ENCODE measurements around the gene UBA6. TPM values are rescaled to one million over a fixed set of nuclear protein-coding genes. Genes with fewer than 3 reads are reported as not detected.
"Not testable (repeated sequence)": the region's sequence is repeated elsewhere in the genome, so short reads cannot be mapped to it uniquely, and the experiment has no call there.

The UBA6 gene
- total RNA-seq, 1 donor from 2014 or later, result 141 TPM

DNA sequence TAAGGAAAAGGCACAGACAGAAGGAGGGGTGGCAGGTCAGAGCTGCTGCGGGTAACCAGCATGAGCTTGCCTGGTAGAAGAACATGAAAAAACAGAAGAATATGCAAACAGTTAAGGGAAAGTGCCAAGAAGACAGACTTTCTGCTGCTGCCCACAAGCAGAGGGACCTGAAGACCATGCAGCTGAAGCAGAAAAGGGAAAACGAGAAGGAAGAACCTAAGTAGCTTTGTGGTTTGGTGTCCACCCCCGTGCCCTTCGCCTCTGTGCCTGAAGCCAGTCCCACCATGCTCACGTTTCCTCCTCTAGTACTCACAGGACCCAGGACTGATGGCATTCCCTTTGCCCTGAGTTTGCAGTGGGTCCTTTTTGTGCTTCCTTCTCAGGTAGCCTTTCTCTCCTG, 62.8 kb downstream of the UBA6 start:
- Histone ChIP-seq H3K4me3 (ENCODE audit: insufficient read depth, low read depth, low read length) (no peak overlapping the region), H3K9ac (ENCODE audit: low read length) (no peak overlapping the region), H3K27me3 (ENCODE audit: insufficient read depth, low read length) (no peaks in the 10 kb centered on the region), H3K79me2 (ENCODE audit: insufficient read depth, low read length) (no peaks in the 10 kb centered on the region), H3K36me3 (ENCODE audit: insufficient read depth, low read length) (peaks cover 32% of the 10 kb centered on the region), H3K9me3 (ENCODE audit: insufficient read depth, low read depth, low read length) (no peaks in the 10 kb centered on the region), H3K4me1 (ENCODE audit: insufficient read depth, low read length) (no peaks in the 10 kb centered on the region), H4K20me1 (ENCODE audit: insufficient read depth, low read length) (no peaks in the 10 kb centered on the region), H3K4me2 (ENCODE audit: low read length) (no peak overlapping the region), H3K27ac (ENCODE audit: low read depth, low read length) (no peak overlapping the region), H2AFZ (ENCODE audit: low read depth, low read length) (no peak overlapping the region)
- DNase-seq (ENCODE audit: low read depth) (no peak), FAIRE-seq (no peak)
- Mint-ChIP-seq H3K9me3 (ENCODE audit: unreplicated experiment) (no peaks in the 10 kb centered on the region), H3K27me3 (ENCODE audit: low read depth, unreplicated experiment) (no peaks in the 10 kb centered on the region), H3K4me3 (ENCODE audit: unreplicated experiment) (no peak overlapping the region), H3K36me3 (ENCODE audit: low read depth, unreplicated experiment) (peaks cover 16% of the 10 kb centered on the region), H3K4me1 (ENCODE audit: low read depth, unreplicated experiment) (no peaks in the 10 kb centered on the region), H3K27ac (ENCODE audit: unreplicated experiment) (no peak overlapping the region)
- TF ChIP-seq, protein P1, sequence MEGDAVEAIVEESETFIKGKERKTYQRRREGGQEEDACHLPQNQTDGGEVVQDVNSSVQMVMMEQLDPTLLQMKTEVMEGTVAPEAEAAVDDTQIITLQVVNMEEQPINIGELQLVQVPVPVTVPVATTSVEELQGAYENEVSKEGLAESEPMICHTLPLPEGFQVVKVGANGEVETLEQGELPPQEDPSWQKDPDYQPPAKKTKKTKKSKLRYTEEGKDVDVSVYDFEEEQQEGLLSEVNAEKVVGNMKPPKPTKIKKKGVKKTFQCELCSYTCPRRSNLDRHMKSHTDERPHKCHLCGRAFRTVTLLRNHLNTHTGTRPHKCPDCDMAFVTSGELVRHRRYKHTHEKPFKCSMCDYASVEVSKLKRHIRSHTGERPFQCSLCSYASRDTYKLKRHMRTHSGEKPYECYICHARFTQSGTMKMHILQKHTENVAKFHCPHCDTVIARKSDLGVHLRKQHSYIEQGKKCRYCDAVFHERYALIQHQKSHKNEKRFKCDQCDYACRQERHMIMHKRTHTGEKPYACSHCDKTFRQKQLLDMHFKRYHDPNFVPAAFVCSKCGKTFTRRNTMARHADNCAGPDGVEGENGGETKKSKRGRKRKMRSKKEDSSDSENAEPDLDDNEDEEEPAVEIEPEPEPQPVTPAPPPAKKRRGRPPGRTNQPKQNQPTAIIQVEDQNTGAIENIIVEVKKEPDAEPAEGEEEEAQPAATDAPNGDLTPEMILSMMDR (IDR thresholded peaks at IDR 0.05; ENCODE audit: insufficient read depth, low read depth, low read length), result no peak
- no peak for TF ChIP-seq EZH2 (IDR thresholded peaks at IDR 0.05; ENCODE audit: insufficient read depth, low read length)

DNA sequence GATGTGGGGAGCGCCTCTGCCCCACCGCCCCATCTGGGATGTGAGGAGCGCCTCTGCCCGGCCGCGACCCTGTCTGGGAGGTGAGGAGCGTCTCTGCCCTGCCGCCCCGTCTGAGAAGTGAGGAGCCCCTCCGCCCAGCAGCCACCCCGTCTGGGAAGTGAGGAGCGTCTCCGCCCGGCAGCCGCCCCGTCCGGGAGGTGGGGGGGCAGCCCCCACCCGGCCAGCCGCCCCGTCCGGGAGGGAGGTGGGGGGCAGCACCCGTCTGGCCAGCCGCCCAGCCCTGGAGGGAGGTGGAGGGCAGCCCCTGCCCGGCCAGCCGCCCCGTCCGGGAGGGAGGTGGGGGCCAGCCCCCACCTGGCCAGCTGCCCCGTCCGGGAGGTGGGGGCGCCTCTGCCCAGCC, 64.0 kb downstream of the UBA6 start:
- not testable (repeated sequence) for H2AFZ ChIP-seq (ENCODE audit: low read depth, low read length); FAIRE-seq; H3K27ac Mint-ChIP-seq (ENCODE audit: unreplicated experiment); H3K79me2 ChIP-seq (ENCODE audit: insufficient read depth, low read length); H4K20me1 ChIP-seq (ENCODE audit: insufficient read depth, low read length); H3K9me3 Mint-ChIP-seq (ENCODE audit: unreplicated experiment); H3K4me1 Mint-ChIP-seq (ENCODE audit: low read depth, unreplicated experiment); H3K27me3 Mint-ChIP-seq (ENCODE audit: low read depth, unreplicated experiment); H3K27ac ChIP-seq (ENCODE audit: low read depth, low read length); H3K4me2 ChIP-seq (ENCODE audit: low read length); H3K27me3 ChIP-seq (ENCODE audit: insufficient read depth, low read length); H3K4me3 Mint-ChIP-seq (ENCODE audit: unreplicated experiment); H3K9ac ChIP-seq (ENCODE audit: low read length); H3K9me3 ChIP-seq (ENCODE audit: insufficient read depth, low read depth, low read length); H3K4me1 ChIP-seq (ENCODE audit: insufficient read depth, low read length); DNase-seq (ENCODE audit: low read depth); H3K4me3 ChIP-seq (ENCODE audit: insufficient read depth, low read depth, low read length)
- H3K36me3 Mint-ChIP-seq (ENCODE audit: low read depth, unreplicated experiment), result peaks cover 16% of the 10 kb centered on the region
- peaks cover 37% of the 10 kb centered on the region for H3K36me3 ChIP-seq (ENCODE audit: insufficient read depth, low read length)

DNA sequence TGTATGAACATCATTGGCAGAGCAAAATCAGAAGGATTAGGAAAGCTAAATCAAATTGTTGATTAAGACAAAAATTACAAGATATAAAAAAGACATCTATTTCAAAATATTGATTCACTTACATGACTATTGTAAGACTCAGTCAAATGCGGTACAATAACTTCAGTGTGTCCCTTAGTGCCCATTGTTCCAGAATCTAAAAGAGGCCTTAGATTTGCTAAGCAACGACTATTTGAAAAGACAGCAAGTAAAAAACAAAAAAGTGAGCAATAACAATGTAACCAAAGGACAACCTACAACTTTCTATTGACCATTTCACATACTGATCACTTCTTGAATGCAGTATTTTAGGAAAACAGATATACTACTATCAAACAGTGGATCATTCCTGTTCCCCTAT, 65.6 kb downstream of the UBA6 start:
- Histone ChIP-seq H3K4me1 (ENCODE audit: insufficient read depth, low read length) (no peaks in the 10 kb centered on the region), H2AFZ (ENCODE audit: low read depth, low read length) (no peak overlapping the region), H3K4me2 (ENCODE audit: low read length) (no peak overlapping the region), H3K27ac (ENCODE audit: low read depth, low read length) (no peak overlapping the region), H3K9ac (ENCODE audit: low read length) (no peak overlapping the region), H3K9me3 (ENCODE audit: insufficient read depth, low read depth, low read length) (no peaks in the 10 kb centered on the region), H4K20me1 (ENCODE audit: insufficient read depth, low read length) (no peaks in the 10 kb centered on the region), H3K79me2 (ENCODE audit: insufficient read depth, low read length) (no peaks in the 10 kb centered on the region), H3K27me3 (ENCODE audit: insufficient read depth, low read length) (no peaks in the 10 kb centered on the region), H3K36me3 (ENCODE audit: insufficient read depth, low read length) (peaks cover 37% of the 10 kb centered on the region), H3K4me3 (ENCODE audit: insufficient read depth, low read depth, low read length) (no peak overlapping the region)
- Mint-ChIP-seq H3K36me3 (ENCODE audit: low read depth, unreplicated experiment) (peaks cover 16% of the 10 kb centered on the region), H3K4me3 (ENCODE audit: unreplicated experiment) (no peak overlapping the region), H3K4me1 (ENCODE audit: low read depth, unreplicated experiment) (no peaks in the 10 kb centered on the region), H3K27me3 (ENCODE audit: low read depth, unreplicated experiment) (no peaks in the 10 kb centered on the region), H3K9me3 (ENCODE audit: unreplicated experiment) (no peaks in the 10 kb centered on the region), H3K27ac (ENCODE audit: unreplicated experiment) (no peak overlapping the region)
- DNase-seq (ENCODE audit: low read depth) (no peak), FAIRE-seq (no peak)
- TF ChIP-seq, protein P1 (IDR thresholded peaks at IDR 0.05; ENCODE audit: insufficient read depth, low read depth, low read length), result no peak
- TF ChIP-seq EZH2 (IDR thresholded peaks at IDR 0.05; ENCODE audit: insufficient read depth, low read length), result no peak

Data from astrocyte (in vitro differentiated cells and primary cell).